Osteoblast (primary cell): Measurements from ENCODE around the gene ORMDL3. TPM values are rescaled to one million over a fixed set of nuclear protein-coding genes. Genes with fewer than 3 reads are reported as not detected.

Experiments
- DNase-seq: peaks from one replicate; pipeline ENCODE4 v3.0.0; 2011; ENCODE audit warnings: low spot score, mixed read lengths; ENCODE audit not compliant: insufficient read length; ENCODE audit errors: missing footprints
- H2AFZ ChIP-seq: 2 replicates; pipeline ENCODE4 v1.6.0; 2011; ENCODE audit warnings: mild to moderate bottlenecking, low read length
- H3K27ac ChIP-seq: 2 replicates; pipeline ENCODE4 v1.5.1; 2011; ENCODE audit warnings: mild to moderate bottlenecking, low read depth, low read length, moderate library complexity
- H3K27me3 ChIP-seq: 2 replicates; pipeline ENCODE4 v1.6.0; 2012; ENCODE audit warnings: mild to moderate bottlenecking, control low read depth, inconsistent platforms, low read length, moderate library complexity; ENCODE audit not compliant: insufficient read depth
- H3K36me3 ChIP-seq: 2 replicates; pipeline ENCODE4 v1.5.1; 2011; ENCODE audit warnings: mild to moderate bottlenecking, low read length, control low read depth, moderate library complexity; ENCODE audit not compliant: insufficient read depth
- H3K4me1 ChIP-seq: 2 replicates; pipeline ENCODE4 v1.5.1; 2011; ENCODE audit warnings: mild to moderate bottlenecking, low read length, control low read depth, moderate library complexity; ENCODE audit not compliant: insufficient read depth
- H3K4me2 ChIP-seq: 2 replicates; pipeline ENCODE4 v1.6.0; 2011; ENCODE audit warnings: mild to moderate bottlenecking, low read length; ENCODE audit not compliant: insufficient read depth
- H3K4me3 ChIP-seq: fragments of 200-600 bp; sonication (generic); 3 replicates; pipeline ENCODE4 v1.5.1; 2012; ENCODE audit warnings: mild to moderate bottlenecking, low read length, inconsistent platforms; ENCODE audit not compliant: insufficient read depth
- H3K79me2 ChIP-seq: 2 replicates; pipeline ENCODE4 v1.6.0; 2012; ENCODE audit warnings: mild to moderate bottlenecking, low read length, control low read depth, inconsistent platforms; ENCODE audit not compliant: insufficient read depth
- H3K9me3 ChIP-seq: 2 replicates; pipeline ENCODE4 v1.5.1; 2011; ENCODE audit warnings: low read depth, low read length, control low read depth
- H4K20me1 ChIP-seq: 2 replicates; pipeline ENCODE4 v1.6.0; 2012; ENCODE audit warnings: mild to moderate bottlenecking, low read length, control low read depth; ENCODE audit not compliant: insufficient read depth
- total RNA-seq: library from RNA; depleted of rRNA; stranded (reverse); fragments of >200 nt; gene quantifications from 2 replicates; pipeline ENCODE4 v1.2.3, GENCODE V29; 2012
- TF ChIP-seq, protein P1 (sequence below): IDR thresholded peaks from 2 replicates; pipeline ENCODE4 v1.5.1; 2011; ENCODE audit warnings: mild to moderate bottlenecking, low read depth, low read length, moderate library complexity; ENCODE audit errors: extremely low read depth

Gene ORMDL3
- total RNA-seq, 1 donor: 39.8 TPM

DNA sequence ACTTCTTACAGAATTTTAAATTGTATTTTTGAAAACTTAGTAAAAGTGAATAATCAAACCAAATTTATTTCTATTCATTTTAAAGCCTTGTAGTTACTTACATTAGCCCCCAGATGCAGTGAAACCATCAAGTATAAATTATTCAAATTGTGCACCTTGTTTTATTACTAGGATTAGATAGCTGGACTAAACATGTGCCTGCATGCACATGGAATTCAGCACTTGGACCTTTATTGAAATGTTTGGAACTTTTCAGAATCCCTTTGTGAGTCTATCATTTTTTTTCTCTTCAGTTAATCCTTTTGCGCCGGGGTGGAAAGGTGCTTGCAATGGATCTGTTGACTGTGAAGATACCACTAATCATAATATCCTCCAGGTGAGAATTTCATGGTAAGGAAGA is 54.6 kb downstream of the ORMDL3 start:
- Histone ChIP-seq H3K9me3 (no peaks in the 10 kb centered on the region), H3K27me3 (peaks cover 33% of the 10 kb centered on the region), H3K4me1 (no peaks in the 10 kb centered on the region), H3K4me2 (no peak overlapping the region), H3K4me3 (no peak overlapping the region), H3K79me2 (no peaks in the 10 kb centered on the region), H3K36me3 (no peaks in the 10 kb centered on the region), H3K27ac (no peak overlapping the region), H2AFZ (no peak overlapping the region), H4K20me1 (no peaks in the 10 kb centered on the region)
- no peak for DNase-seq
- TF ChIP-seq, protein P1, sequence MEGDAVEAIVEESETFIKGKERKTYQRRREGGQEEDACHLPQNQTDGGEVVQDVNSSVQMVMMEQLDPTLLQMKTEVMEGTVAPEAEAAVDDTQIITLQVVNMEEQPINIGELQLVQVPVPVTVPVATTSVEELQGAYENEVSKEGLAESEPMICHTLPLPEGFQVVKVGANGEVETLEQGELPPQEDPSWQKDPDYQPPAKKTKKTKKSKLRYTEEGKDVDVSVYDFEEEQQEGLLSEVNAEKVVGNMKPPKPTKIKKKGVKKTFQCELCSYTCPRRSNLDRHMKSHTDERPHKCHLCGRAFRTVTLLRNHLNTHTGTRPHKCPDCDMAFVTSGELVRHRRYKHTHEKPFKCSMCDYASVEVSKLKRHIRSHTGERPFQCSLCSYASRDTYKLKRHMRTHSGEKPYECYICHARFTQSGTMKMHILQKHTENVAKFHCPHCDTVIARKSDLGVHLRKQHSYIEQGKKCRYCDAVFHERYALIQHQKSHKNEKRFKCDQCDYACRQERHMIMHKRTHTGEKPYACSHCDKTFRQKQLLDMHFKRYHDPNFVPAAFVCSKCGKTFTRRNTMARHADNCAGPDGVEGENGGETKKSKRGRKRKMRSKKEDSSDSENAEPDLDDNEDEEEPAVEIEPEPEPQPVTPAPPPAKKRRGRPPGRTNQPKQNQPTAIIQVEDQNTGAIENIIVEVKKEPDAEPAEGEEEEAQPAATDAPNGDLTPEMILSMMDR: peak; percentile 38

DNA sequence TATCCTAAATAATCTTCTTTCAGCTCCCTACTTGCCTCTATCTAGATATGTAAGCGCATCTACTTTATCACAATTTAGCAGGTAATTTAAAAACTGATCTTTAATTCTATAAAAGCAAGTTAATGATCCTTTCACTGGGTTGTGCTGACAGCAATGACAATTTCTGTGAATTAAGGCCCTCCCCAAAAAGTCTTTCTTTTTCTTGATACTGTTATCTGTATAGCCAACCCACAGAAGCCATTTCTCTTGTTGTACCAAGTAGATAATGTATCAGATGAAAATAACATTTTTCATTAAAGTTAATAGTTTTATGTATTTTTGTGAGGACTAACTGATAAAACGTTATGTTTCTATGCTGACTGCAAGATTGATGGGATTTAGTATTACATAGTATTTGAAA is 55.6 kb downstream of the ORMDL3 start:
- H3K9me3 ChIP-seq: no peaks in the 10 kb centered on the region
- peaks cover 40% of the 10 kb centered on the region for H3K27me3 ChIP-seq
- no peaks in the 10 kb centered on the region for H3K36me3 ChIP-seq
- TF ChIP-seq, protein P1: no peak
- H3K4me1 ChIP-seq: no peaks in the 10 kb centered on the region
- H3K4me3 ChIP-seq: no peak overlapping the region
- H3K27ac ChIP-seq: no peak overlapping the region
- H3K79me2 ChIP-seq: no peaks in the 10 kb centered on the region
- no peak overlapping the region for H2AFZ ChIP-seq
- H4K20me1 ChIP-seq: no peaks in the 10 kb centered on the region
- H3K4me2 ChIP-seq: no peak overlapping the region
- no peak for DNase-seq

Other genes with a start within 250 kb of the ORMDL3 start
- 10.3 and 10.9 TPM in 2 replicates for gene PGAP3, start 239.5 kb downstream of the ORMDL3 start, total RNA-seq
- 40.4 and 44.2 TPM in 2 replicates for gene ERBB2, start 227.5 kb downstream of the ORMDL3 start, total RNA-seq
- gene MIEN1, start 197.1 kb downstream of the ORMDL3 start, total RNA-seq: 14.8 and 16.5 TPM in 2 replicates
- gene GRB7, start 189.7 kb downstream of the ORMDL3 start, total RNA-seq: under 0.01 and 0.29 TPM in 2 replicates
- not detected in 2 replicates for gene IKZF3, start 63.3 kb downstream of the ORMDL3 start, total RNA-seq
- not detected in 2 replicates for gene ZPBP2, start 59.4 kb downstream of the ORMDL3 start, total RNA-seq
- gene GSDMB, start 9.0 kb downstream of the ORMDL3 start, total RNA-seq: 5.3 and 5.8 TPM in 2 replicates
- gene LRRC3C, start 131 bp upstream of the ORMDL3 start, total RNA-seq: not detected in 2 replicates
- gene GSDMA, start 35.4 kb upstream of the ORMDL3 start, total RNA-seq: under 0.01 TPM in 1 of 2 replicates, not detected in the other
- gene PSMD3, start 53.2 kb upstream of the ORMDL3 start, total RNA-seq: 94.8 and 99.3 TPM in 2 replicates
- gene CSF3, start 87.8 kb upstream of the ORMDL3 start, total RNA-seq: not detected in 2 replicates
- 33.6 and 36.6 TPM in 2 replicates for gene MED24, start 126.8 kb upstream of the ORMDL3 start, total RNA-seq
- gene THRA, start 135.4 kb upstream of the ORMDL3 start, total RNA-seq: 30.6 and 33.3 TPM in 2 replicates
- gene NR1D1, start 173.0 kb upstream of the ORMDL3 start, total RNA-seq: 5.1 and 7.1 TPM in 2 replicates
- 53.3 and 60.1 TPM in 2 replicates for gene MSL1, start 194.4 kb upstream of the ORMDL3 start, total RNA-seq
- 40.7 and 45.2 TPM in 2 replicates for gene CASC3, start 212.9 kb upstream of the ORMDL3 start, total RNA-seq
- gene RAPGEFL1, start 249.9 kb upstream of the ORMDL3 start, total RNA-seq: 1.4 and 2.1 TPM in 2 replicates